ENCODE measurements around the gene ATP6V1B1. TPM values are rescaled to one million over a fixed set of nuclear protein-coding genes. Genes with fewer than 3 reads are reported as not detected.

Gene ATP6V1B1
- total and polyA plus RNA-seq, 2 donors (not counting 1 experiment from before 2014, with no cell fraction given), result 1.0 to 2.1 TPM

- no peak for DNase-seq (ENCODE audit: low read depth in 2 of 2)
- H3K4me1 ChIP-seq (ENCODE audit: control insufficient read depth, extremely low read depth, insufficient read depth, low read length), result no peaks in the 10 kb centered on the region
- no peak for TF ChIP-seq CTCF (conservative IDR thresholded peaks at IDR 0.05 in 1 of 2, IDR thresholded peaks at IDR 0.05 in 1 of 2; ENCODE audit: low read depth in 1 of 2, low read length in 2 of 2)
- TF ChIP-seq EZH2 (IDR thresholded peaks at IDR 0.05; ENCODE audit: low read length, missing control alignments), result no peak
- H3K9me3 ChIP-seq (ENCODE audit: control insufficient read depth, insufficient read depth, low read depth, low read length), result no peaks in the 10 kb centered on the region
- H3K9ac ChIP-seq (ENCODE audit: insufficient read depth, low read length), result no peak overlapping the region
- H3K79me2 ChIP-seq (ENCODE audit: control insufficient read depth, insufficient read depth, low read length), result no peaks in the 10 kb centered on the region
- no peak overlapping the region for H3K27ac ChIP-seq (ENCODE audit: insufficient read depth, low read length)
- no peak overlapping the region for H3K4me2 ChIP-seq (ENCODE audit: extremely low read depth, insufficient read depth, low read length)
- no peak overlapping the region for H3K4me3 ChIP-seq (replicated peaks in 1 of 4; ENCODE audit: control extremely low read depth in 1 of 4, insufficient read depth in 1 of 4, low read depth in 3 of 4, low read length in 4 of 4)
- H3K36me3 ChIP-seq (ENCODE audit: control insufficient read depth, insufficient read depth, low read length), result no peaks in the 10 kb centered on the region
- H4K20me1 ChIP-seq (ENCODE audit: control insufficient read depth, extremely low read depth, insufficient read depth, low read length), result no peaks in the 10 kb centered on the region
- no peak overlapping the region for H2AFZ ChIP-seq (ENCODE audit: low read length)
- H3K27me3 ChIP-seq (ENCODE audit: control insufficient read depth, insufficient read depth, low read length), result no peaks in the 10 kb centered on the region
Observed at GRCh38 chr2:70962885-70963878, 27.5 kb downstream of the ATP6V1B1 start.

GRCh38 chr2:70964133-70964532 lies 28.4 kb downstream of the ATP6V1B1 start:
- Histone ChIP-seq H3K27ac (ENCODE audit: insufficient read depth, low read length) (no peak overlapping the region), H3K4me2 (ENCODE audit: extremely low read depth, insufficient read depth, low read length) (no peak overlapping the region), H3K27me3 (ENCODE audit: control insufficient read depth, insufficient read depth, low read length) (no peaks in the 10 kb centered on the region), H4K20me1 (ENCODE audit: control insufficient read depth, extremely low read depth, insufficient read depth, low read length) (no peaks in the 10 kb centered on the region), H3K4me1 (ENCODE audit: control insufficient read depth, extremely low read depth, insufficient read depth, low read length) (no peaks in the 10 kb centered on the region), H3K36me3 (ENCODE audit: control insufficient read depth, insufficient read depth, low read length) (no peaks in the 10 kb centered on the region), H3K4me3 (replicated peaks in 1 of 4; ENCODE audit: control extremely low read depth in 1 of 4, insufficient read depth in 1 of 4, low read depth in 3 of 4, low read length in 4 of 4) (no peak overlapping the region), H2AFZ (ENCODE audit: low read length) (no peak overlapping the region), H3K9ac (ENCODE audit: insufficient read depth, low read length) (no peak overlapping the region), H3K9me3 (ENCODE audit: control insufficient read depth, insufficient read depth, low read depth, low read length) (no peaks in the 10 kb centered on the region), H3K79me2 (ENCODE audit: control insufficient read depth, insufficient read depth, low read length) (no peaks in the 10 kb centered on the region)
- DNase-seq (ENCODE audit: low read depth in 2 of 2), result no peak
- TF ChIP-seq CTCF (conservative IDR thresholded peaks at IDR 0.05 in 1 of 2, IDR thresholded peaks at IDR 0.05 in 1 of 2; ENCODE audit: low read depth in 1 of 2, low read length in 2 of 2) (no peak), EZH2 (IDR thresholded peaks at IDR 0.05; ENCODE audit: low read length, missing control alignments) (no peak)

- Histone ChIP-seq H3K36me3 (ENCODE audit: control insufficient read depth, insufficient read depth, low read length) (no peaks in the 10 kb centered on the region), H3K9ac (ENCODE audit: insufficient read depth, low read length) (peak overlapping the region; percentile 48), H3K9me3 (ENCODE audit: control insufficient read depth, insufficient read depth, low read depth, low read length) (no peaks in the 10 kb centered on the region), H3K4me1 (ENCODE audit: control insufficient read depth, extremely low read depth, insufficient read depth, low read length) (no peaks in the 10 kb centered on the region), H2AFZ (ENCODE audit: low read length) (peak overlapping the region; percentile 66), H3K79me2 (ENCODE audit: control insufficient read depth, insufficient read depth, low read length) (no peaks in the 10 kb centered on the region), H3K4me2 (ENCODE audit: extremely low read depth, insufficient read depth, low read length) (peak overlapping the region; percentile 93), H4K20me1 (ENCODE audit: control insufficient read depth, extremely low read depth, insufficient read depth, low read length) (no peaks in the 10 kb centered on the region), H3K27ac (ENCODE audit: insufficient read depth, low read length) (no peak overlapping the region), H3K4me3 (replicated peaks in 1 of 4; ENCODE audit: control extremely low read depth in 1 of 4, insufficient read depth in 1 of 4, low read depth in 3 of 4, low read length in 4 of 4) (peak overlapping the region; percentile 40 to 63 (median 51)), H3K27me3 (ENCODE audit: control insufficient read depth, insufficient read depth, low read length) (no peaks in the 10 kb centered on the region)
- DNase-seq (ENCODE audit: low read depth in 2 of 2), result peak; percentile 48 to 66
- TF ChIP-seq EZH2 (IDR thresholded peaks at IDR 0.05; ENCODE audit: low read length, missing control alignments), result no peak
- peak; percentile 57 to 68 for TF ChIP-seq CTCF (conservative IDR thresholded peaks at IDR 0.05 in 1 of 2, IDR thresholded peaks at IDR 0.05 in 1 of 2; ENCODE audit: low read depth in 1 of 2, low read length in 2 of 2)
Observed at GRCh38 chr2:70964596-70965386, 29.1 kb downstream of the ATP6V1B1 start.

Measured in fibroblast of lung (primary cell).